Measurements from ENCODE around the gene TSPAN9. TPM values are rescaled to one million over a fixed set of nuclear protein-coding genes. Genes with fewer than 3 reads are reported as not detected.

The TSPAN9 gene
- total and polyA plus RNA-seq, 2 of the 4 experiments (the other 2 are of a cell fraction), result 17.7 to 39.1 TPM

DNA sequence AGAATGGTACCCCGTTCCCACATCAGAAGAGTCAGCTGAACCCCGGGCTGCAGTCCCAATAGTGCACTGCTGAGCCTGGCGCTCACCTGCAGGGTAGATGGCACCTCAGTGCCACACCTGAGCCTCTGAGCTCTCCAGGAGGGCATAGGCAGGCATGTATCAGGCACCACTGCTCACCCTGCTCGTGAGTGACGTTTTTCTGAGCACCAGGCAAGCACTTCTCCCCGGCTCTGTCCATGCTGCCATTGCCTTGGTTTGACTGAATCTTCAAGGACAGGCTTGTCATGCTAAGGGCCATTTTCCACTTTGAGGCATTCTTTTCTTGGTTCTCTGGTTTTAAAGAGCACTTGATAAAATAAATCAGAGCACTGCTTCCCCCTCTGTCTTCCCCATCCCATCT is 252.2 kb downstream of the TSPAN9 start:
- Histone ChIP-seq H4K8ac (ENCODE audit: low read depth in 2 of 2, low read length in 2 of 2) (no peak overlapping the region), H3K14ac (replicated peaks; ENCODE audit: low read depth, low read length) (no peak overlapping the region), H2AK9ac (replicated peaks; ENCODE audit: low read depth, low read length, poor library complexity) (no peak overlapping the region), H3K27ac (ENCODE audit: insufficient read depth, low read length) (no peak overlapping the region), H4K91ac (ENCODE audit: insufficient read depth, low read depth, low read length) (no peak overlapping the region), H3K9me1 (ENCODE audit: insufficient read depth, low read length) (no peaks in the 10 kb centered on the region), H3K56ac (ENCODE audit: extremely low read depth, insufficient read depth, low read length) (no peak overlapping the region), H3K27me3 (ENCODE audit: control insufficient read depth, insufficient read depth, low read length) (peaks cover 35% of the 10 kb centered on the region), H2BK120ac (ENCODE audit: low read depth, low read length) (no peak overlapping the region), H4K5ac (ENCODE audit: low read depth, low read length) (no peak overlapping the region), H2BK15ac (ENCODE audit: low read depth, low read length) (no peak overlapping the region), H3K79me1 (ENCODE audit: low read depth in 1 of 2, low read length in 2 of 2) (no peaks in the 10 kb centered on the region), H3K9ac (ENCODE audit: low read depth, low read length) (no peak overlapping the region), H3K4me1 (ENCODE audit: control insufficient read depth, insufficient read depth, low read length) (no peaks in the 10 kb centered on the region), H2BK5ac (ENCODE audit: low read depth, low read length, poor library complexity, severe bottlenecking) (no peak overlapping the region), H2BK20ac (ENCODE audit: low read depth, low read length) (no peak overlapping the region), H3K4ac (ENCODE audit: low read depth, low read length) (no peak overlapping the region), H2AK5ac (ENCODE audit: low read depth, low read length) (no peak overlapping the region), H3K18ac (ENCODE audit: low read depth, low read length) (no peak overlapping the region), H3K23ac (ENCODE audit: low read depth, low read length) (no peak overlapping the region), H3K4me2 (ENCODE audit: low read depth, low read length) (no peak overlapping the region), H3K36me3 (ENCODE audit: control insufficient read depth, insufficient read depth, low read length) (no peaks in the 10 kb centered on the region), H3K4me3 (ENCODE audit: insufficient read depth, low read depth, low read length) (no peak overlapping the region), H4K20me1 (ENCODE audit: insufficient read depth, low read length) (no peaks in the 10 kb centered on the region), H2AFZ (replicated peaks; ENCODE audit: low read length, poor library complexity) (no peak overlapping the region), H3K9me3 (ENCODE audit: control insufficient read depth, insufficient read depth, low read length) (no peaks in the 10 kb centered on the region)
- dilution Hi-C loops (cut with HindIII; ENCODE audit: low sequenced_read_pairs, unreplicated experiment) (no loop called here), in situ Hi-C loops (cut with MboI; ENCODE audit: low sequenced_read_pairs) (no loop called here), intact Hi-C loops (cut with micrococcal nuclease) (no loop called here)
- ChIA-PET CTCF (no interaction called here), POLR2A (ENCODE audit: unreplicated experiment) (no interaction called here)
- 35% methylated on average over 3 of the region's 6 CpGs; no CpG with 5 or more reads in 1 of the 2 experiments for WGBS, 2 experiments (ENCODE audit: extremely low coverage in 2 of 2, insufficient read length in 1 of 2)
- TF ChIP-seq CEBPB (IDR thresholded peaks at IDR 0.05; ENCODE audit: low read depth, low read length) (no peak), RFX5 (IDR thresholded peaks at IDR 0.05; ENCODE audit: low read depth, low read length) (no peak), RAD21 (IDR thresholded peaks at IDR 0.05; ENCODE audit: low read length) (no peak), FOS (IDR thresholded peaks at IDR 0.05; ENCODE audit: low read depth, low read length) (no peak), NFE2L2 (IDR thresholded peaks at IDR 0.05; ENCODE audit: low read depth, low read length) (no peak), CHD1 (IDR thresholded peaks at IDR 0.05; ENCODE audit: low read depth, low read length) (no peak), SMC3 (IDR thresholded peaks at IDR 0.05; ENCODE audit: low read depth, low read length) (no peak), POLR2A (IDR thresholded peaks at IDR 0.05; ENCODE audit: low read depth, low read length) (no peak), MXI1 (IDR thresholded peaks at IDR 0.05; ENCODE audit: borderline replicate concordance, low read depth, low read length) (no peak), MAFK (IDR thresholded peaks at IDR 0.05; ENCODE audit: low read depth, low read length) (no peak), BHLHE40 (IDR thresholded peaks at IDR 0.05; ENCODE audit: low read depth, low read length) (no peak), RCOR1 (IDR thresholded peaks at IDR 0.05; ENCODE audit: insufficient replicate concordance, low read length) (no peak), MAZ (IDR thresholded peaks at IDR 0.05; ENCODE audit: borderline replicate concordance, low read depth, low read length) (no peak)
- TF ChIP-seq, protein P1, sequence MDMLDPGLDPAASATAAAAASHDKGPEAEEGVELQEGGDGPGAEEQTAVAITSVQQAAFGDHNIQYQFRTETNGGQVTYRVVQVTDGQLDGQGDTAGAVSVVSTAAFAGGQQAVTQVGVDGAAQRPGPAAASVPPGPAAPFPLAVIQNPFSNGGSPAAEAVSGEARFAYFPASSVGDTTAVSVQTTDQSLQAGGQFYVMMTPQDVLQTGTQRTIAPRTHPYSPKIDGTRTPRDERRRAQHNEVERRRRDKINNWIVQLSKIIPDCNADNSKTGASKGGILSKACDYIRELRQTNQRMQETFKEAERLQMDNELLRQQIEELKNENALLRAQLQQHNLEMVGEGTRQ (IDR thresholded peaks at IDR 0.05; ENCODE audit: low read depth, low read length), result no peak
- TF ChIP-seq, protein P2, sequence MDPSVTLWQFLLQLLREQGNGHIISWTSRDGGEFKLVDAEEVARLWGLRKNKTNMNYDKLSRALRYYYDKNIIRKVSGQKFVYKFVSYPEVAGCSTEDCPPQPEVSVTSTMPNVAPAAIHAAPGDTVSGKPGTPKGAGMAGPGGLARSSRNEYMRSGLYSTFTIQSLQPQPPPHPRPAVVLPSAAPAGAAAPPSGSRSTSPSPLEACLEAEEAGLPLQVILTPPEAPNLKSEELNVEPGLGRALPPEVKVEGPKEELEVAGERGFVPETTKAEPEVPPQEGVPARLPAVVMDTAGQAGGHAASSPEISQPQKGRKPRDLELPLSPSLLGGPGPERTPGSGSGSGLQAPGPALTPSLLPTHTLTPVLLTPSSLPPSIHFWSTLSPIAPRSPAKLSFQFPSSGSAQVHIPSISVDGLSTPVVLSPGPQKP (IDR thresholded peaks at IDR 0.05; ENCODE audit: borderline replicate concordance, low read depth, low read length), result no peak
- TF ChIP-seq, protein P3, sequence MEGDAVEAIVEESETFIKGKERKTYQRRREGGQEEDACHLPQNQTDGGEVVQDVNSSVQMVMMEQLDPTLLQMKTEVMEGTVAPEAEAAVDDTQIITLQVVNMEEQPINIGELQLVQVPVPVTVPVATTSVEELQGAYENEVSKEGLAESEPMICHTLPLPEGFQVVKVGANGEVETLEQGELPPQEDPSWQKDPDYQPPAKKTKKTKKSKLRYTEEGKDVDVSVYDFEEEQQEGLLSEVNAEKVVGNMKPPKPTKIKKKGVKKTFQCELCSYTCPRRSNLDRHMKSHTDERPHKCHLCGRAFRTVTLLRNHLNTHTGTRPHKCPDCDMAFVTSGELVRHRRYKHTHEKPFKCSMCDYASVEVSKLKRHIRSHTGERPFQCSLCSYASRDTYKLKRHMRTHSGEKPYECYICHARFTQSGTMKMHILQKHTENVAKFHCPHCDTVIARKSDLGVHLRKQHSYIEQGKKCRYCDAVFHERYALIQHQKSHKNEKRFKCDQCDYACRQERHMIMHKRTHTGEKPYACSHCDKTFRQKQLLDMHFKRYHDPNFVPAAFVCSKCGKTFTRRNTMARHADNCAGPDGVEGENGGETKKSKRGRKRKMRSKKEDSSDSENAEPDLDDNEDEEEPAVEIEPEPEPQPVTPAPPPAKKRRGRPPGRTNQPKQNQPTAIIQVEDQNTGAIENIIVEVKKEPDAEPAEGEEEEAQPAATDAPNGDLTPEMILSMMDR (conservative IDR thresholded peaks at IDR 0.05; ENCODE audit: low read depth, low read length), result no peak
- DNase-seq (no peak), ATAC-seq (ENCODE audit: low read depth) (no peak)
- no TSS peak for BruUV-seq (replicated peaks)
